Stimulated activated CD4-positive, alpha-beta T cell treated with anti-CD3 and anti-CD28 coated beads, TNF-alpha, amount 100 ng/mL, for 48 hours (primary cell): ENCODE data around the gene PRKX.
"Not testable (repeated sequence)": the region's sequence is repeated elsewhere in the genome, so short reads cannot be mapped to it uniquely, and the experiment has no call there.

Source experiments
- DNase-seq, 3 donors: peaks; one replicate each; pipeline ENCODE4 v3.0.0-alpha.2; 2020; ENCODE audit warnings: low read depth in 3 of 3

The PRKX gene

GRCh38 chrX:3711331-3711917, 2.0 kb downstream of the PRKX start:
- no peak for DNase-seq

- DNase-seq: not testable (repeated sequence)
These were observed 5.7 kb downstream of the PRKX start for GRCh38 chrX:3707673-3708274.

GRCh38 chrX:3706481-3706880, 7.0 kb downstream of the PRKX start:
- no peak for DNase-seq

DNA sequence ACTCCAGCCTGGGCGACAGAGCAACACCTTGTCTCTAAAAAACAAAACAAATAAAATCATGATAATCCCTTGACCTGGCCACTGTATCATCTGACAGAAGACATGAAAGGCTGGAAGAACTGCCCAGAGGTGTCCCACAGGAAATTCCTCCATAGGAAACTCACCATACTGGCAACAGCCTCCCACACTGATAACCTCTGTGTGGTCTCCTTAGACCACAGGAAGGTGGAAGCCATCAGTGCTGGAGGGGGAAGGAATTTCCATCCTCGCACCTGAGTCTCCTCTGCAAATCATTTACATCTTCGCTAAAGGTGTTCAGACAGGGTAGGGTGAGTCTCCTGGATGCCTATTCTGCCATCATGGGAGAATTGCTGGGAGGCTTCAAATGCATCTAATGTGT, 10.2 kb downstream of the PRKX start:
- not testable (repeated sequence) for DNase-seq

GRCh38 chrX:3702095-3702494, 11.4 kb downstream of the PRKX start:
- DNase-seq: not testable (repeated sequence)

DNA sequence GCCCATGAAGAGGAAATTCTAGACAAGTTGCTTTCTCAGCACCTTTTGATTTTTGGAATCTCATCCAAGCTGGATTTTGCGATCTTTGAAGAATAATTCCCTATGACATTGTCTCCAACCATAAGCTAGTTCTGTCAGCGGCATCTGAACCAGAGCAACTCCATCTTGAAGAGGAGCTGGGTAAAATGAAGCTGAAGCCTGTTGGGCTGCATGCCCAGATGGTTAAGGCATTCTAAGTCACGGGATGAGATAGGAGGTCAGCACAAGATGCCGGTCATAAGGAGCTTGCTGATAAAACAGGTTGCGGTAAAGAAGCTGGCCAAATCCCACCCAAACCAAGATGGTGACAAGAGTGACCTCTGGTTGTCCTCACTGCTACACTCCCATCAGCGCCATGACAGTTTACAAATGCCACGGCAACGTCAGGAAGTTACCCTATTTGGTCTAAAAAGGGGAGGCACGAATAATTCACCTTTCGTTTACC, 12.0 kb downstream of the PRKX start:
- not testable (repeated sequence) for DNase-seq

DNA sequence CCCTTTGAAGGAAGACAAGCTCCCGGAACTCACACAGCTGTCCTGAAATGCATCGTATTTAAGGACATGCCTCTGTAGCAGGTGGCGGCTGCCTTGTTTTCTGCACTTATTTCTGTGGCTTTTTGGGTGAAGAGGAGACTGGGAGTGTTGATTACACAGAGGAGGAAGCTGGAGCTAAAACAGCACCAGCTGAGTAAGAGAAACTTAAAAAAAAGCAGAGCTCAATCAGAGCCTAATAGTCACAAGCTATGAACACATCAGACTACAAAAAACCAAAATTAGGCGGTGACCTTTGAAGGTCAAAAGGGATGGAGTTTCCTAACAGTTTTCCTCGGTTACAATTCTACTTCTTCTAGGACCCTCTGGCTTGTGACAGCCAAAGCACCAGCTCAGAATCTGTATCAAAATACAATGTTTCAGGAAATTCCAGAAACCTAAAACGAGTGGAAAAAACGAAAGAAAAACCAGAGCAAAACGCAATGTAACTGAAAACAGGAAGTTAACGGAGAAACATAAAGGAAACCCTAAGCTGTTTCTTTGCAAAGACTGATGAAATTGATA, 13.5 kb downstream of the PRKX start:
- DNase-seq: no peak

DNA sequence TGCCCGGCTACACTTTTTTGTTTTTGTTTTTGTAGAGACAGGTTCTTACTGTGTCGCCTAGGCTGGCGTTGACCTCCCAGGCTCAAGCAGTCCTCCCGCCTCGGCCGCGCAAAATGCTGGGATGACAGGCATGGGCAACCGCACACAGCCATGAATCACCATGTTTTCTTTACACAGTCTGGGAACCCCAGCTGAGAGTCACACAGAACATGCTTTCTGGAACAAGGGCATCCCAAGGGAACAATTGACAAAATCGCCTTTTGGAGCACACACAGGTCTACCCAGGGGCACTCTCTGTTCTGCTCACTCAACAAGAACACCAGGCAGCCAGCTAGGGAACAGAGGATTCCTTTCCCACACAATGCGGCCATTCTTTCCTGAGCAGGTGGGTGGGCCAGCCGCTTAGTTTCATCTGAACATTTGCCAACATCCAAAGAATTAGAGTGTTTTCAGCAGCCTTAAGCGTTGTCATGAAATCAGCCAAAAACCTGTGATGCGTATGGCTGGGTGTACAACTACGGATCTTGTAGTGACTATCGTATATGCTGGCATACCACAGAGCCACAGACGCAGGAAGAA, 15.7 kb downstream of the PRKX start:
- DNase-seq: no peak

DNA sequence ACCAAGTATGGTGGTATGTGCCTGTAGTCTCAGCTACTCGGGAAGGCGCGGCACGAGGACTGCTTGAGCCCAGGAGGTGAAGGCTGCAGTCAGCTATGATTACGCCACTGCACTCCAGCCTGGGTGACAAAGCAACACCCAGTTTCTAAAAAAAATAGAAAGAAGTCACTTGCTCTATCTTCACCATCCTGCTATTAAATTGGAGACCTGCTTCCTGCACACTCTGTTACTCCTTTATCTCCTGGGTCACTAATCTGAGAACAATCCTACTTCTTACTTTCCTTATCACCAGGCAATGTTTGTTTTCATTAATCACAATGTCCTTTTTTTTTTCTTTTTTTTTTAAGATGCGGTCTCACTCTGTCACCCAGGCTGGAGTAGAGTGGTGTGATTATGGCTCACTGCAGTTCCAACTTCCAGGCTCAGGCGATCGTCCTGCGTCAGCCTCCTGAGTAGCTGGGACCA, 16.2 kb downstream of the PRKX start:
- DNase-seq: no peak

DNA sequence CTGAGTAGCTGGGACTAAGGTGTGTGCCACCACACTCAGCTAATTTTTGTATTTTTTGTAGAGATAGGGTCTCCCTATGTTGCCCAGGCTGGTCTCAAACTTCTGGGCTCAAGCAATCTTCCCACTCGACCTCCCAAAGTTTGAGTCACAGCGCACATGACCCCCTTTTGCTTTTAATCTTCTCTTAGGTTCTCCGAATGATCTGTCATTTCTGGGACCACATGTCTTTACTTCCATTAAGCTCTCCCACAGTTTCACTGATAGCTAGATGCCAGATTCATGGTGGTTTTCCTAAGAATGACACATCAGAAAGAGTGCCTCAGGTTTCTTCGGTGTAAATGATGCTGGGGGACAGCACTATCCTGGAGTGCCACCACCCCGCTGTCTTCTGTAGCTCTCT, 17.9 kb downstream of the PRKX start:
- DNase-seq: no peak

DNA sequence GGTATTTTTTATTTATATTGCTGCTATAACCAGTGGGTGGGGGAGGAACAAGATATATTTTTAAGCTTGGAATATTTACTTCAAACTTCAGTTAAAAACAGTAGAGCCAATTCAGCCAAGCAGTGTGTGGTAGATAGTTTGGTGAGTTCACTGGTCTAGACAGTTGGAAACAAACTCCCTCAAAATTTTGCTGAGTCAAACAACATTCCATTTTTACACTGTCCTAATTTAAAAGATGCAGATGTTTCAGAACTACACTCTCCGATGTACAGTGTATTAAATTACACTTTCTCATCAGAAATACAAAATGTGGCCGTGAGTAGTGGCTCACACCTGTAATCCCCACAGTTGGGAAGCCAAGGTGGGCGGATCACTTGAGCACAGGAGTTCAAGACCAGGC, 23.3 kb downstream of the PRKX start:
- no peak for DNase-seq

DNA sequence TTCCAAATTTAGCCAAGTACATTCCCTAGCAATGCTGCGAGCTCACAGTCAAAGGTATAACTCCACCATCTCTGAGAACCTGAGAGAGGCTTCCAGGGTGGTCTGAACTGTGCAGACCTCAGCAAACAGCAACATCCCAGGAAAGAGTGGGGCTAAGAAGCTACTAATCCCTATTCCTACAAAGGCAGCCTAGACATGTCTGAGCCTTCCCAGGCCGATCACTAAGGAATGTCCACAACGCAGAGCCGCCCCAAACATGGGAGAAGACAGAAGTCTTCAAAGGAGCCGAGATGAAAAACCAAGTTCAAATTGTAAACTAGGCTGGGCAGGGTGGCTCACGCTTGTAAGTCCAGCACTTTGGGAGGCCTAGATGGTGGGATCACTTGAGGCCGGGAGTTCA, 30.2 kb downstream of the PRKX start:
- DNase-seq: not testable (repeated sequence)

DNA sequence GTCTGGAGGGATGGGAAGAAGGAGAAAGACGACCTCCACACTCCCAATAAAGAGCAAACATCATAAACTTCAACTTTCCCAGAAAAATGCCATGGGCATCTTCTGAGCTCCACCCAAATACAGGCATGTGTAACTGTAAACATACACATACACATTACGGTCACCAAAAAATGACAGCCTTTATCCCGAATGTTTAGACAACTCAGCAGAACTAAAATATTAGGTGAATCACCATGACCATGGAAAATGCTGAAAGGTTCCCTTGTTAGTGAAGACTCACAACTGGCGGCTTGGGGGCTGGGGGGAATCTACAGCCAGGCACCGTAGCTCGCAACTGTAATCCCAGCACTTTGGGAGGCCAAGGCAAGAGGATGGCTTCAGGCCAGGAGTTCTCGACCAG, 33.0 kb downstream of the PRKX start:
- no peak for DNase-seq

GRCh38 chrX:3679669-3680068, 33.8 kb downstream of the PRKX start:
- DNase-seq: no peak

DNA sequence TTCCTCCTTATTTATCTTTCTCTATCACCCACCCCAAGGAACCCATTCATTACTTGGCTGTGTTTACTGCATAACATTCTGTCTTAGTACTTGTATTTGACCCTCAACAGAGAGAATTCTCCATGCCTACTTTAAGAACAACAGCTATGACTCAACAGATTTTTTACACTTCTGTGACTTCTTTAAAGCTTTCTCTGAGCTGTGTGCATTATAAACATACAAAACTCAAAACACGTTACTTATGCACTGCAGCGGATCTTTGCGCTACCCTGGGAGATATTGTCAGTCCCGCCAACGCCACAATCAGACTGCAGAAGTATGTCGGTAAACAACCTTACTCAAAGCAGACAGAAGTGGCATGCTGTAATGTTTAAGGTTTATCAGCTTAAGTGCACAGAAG, 35.1 kb downstream of the PRKX start:
- DNase-seq: no peak

- no peak for DNase-seq
These were observed 38.6 kb downstream of the PRKX start for GRCh38 chrX:3674881-3675280.

- no peak for DNase-seq
These were observed 43.5 kb downstream of the PRKX start for GRCh38 chrX:3669841-3670475.

DNA sequence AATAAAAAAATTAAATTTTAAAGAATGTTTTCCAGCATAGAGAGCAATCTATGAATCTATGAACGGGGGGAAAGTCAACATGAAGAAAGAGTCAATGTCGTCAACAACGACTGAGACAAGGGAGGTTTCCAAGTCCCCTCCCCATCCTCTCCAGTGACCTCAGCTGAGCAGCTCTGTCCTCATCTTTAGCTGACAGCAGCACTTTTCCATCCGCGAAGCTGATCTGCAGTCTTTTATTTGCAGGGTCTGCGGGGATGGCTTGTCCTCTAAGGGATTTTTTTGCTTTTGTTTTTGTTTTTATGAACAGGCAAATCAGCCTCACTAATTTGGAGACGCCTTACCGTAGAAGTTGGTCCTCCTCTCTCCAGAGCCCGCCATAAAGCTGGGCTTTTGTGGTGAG, 46.5 kb downstream of the PRKX start:
- no peak for DNase-seq

DNA sequence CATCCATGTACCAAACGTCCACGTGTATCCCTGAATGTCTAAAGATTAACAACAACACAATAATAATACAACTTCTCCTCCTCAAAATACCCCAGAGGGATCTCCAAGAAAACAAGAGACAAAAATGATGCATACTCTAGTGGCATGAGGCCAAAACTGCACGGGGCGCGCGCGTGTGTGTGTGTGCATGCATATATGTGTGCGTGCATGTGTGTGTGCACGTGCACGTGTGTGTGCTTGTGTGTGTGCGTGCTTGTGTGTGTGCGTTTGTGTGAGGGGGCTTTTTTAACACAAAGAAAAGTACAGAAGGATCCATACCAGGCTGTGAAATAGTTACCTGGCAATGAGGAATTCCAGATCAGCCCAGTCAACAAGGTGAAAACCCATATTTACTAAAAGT, 48.5 kb downstream of the PRKX start:
- DNase-seq: no peak

- DNase-seq: not testable (repeated sequence)
These were observed 49.7 kb downstream of the PRKX start for GRCh38 chrX:3663576-3664250.

GRCh38 chrX:3659761-3660160, 53.7 kb downstream of the PRKX start:
- no peak for DNase-seq

DNA sequence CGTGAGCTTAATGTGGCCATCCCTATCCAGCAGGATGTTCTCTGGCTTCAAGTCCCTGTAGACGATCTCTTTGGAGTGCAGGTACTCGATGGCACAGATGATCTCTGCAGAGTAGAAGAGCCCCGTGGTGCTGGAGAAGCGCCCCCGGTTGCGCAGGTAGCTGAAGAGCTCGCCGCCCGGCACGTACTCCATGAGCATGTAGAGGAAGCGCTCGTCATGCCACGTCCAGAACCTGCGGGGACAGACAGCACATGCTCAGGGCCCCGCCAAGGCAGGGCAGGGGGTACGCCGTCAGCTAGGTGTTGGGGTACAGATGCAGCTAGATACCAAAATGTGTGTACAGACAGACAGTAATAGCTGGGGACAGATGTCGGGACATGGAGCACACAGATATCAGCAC, 58.3 kb downstream of the PRKX start:
- DNase-seq: no peak
